Activated gamma-delta T cell (primary cell): ENCODE data around the gene PES1.
"Not testable (repeated sequence)": the region's sequence is repeated elsewhere in the genome, so short reads cannot be mapped to it uniquely, and the experiment has no call there.

Source experiments
- DNase-seq: peaks from one replicate; lab custom pipeline; 2025; lab: John Stamatoyannopoulos, UW

The PES1 gene

DNA sequence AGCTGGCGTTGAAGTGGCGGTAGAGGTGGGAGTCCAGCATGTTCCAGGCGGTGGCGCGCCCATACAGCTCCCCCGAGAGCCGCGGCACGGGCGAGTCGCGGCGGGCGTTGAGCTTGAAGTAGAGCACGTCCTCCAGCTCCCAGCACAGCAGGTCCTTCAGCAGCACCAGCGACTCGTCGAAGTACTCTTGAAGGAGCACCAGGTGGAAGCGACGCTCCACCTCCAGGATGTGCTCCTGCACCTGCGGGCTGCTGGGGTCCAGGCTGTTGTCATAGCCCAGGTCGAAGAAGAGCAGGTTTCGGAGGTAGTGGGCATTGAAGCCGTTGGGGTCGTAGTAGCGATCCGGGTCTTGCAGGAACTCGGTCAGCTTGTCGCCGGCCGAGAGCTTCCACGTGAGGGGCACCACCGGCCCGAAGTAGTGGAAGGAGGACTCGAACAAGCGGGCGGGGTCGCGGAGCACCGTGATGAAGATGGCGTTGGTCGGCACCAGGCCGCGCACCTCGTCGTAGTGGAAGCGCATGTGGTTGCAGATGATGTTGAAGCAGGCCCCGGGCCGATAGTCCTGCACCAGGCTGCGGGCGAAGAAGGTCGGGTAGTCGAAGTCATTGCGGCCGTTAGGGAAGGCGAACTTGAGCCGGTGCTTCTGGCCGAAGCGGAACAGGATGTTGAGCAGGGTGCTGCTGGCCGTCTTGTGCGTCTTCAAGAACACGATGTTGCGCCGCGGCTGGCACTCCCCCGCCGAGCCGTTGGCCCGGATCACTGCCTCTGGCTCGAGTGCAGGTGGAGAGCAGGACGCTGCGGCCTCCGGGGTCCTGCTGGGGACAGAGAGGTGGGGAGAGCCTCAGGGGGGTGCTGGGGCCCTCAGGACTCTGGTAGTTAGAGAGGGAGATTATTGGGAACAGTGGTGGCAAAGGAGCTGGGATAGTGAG, 36.2 kb downstream of the PES1 start:
- no peak for DNase-seq

DNA sequence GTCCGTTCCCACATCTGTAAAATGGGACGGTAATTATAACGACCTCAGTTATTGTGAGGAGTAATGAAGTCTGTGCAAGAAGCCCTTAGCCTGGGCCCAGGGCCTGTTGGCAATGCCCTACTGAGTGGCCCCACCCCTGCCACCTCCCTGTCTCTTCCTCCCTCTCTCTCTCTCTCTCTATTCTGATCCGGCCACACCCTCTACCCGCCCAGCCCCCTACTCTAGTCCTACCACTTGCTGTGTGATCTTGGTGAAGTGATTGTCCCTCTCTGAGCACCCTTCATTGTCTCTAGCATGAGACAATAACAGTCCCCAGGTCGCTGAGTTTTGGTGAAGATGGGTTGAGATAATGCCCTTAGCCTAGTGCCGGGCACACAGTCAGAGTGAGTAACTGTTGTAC, 37.7 kb downstream of the PES1 start:
- no peak for DNase-seq

DNA sequence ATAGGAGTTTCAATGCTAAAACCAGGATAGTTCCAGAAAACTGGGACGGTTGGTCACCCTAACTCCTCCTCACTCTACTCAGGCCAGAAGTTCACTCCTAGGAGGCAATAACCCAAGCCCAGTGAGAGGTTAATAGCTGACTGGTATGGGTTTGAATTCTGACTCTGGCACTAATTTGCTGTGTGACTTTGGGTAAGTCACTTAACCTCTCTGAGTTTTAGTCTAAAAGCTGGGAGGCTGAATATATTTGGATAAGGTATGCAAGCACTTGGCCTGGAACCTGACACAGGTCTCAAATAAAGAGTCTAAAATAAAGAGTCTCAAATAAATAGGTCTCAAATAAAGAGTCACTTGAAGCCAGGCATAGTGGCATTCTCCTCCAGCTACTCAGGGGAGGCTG, 39.0 kb downstream of the PES1 start:
- no peak for DNase-seq

DNA sequence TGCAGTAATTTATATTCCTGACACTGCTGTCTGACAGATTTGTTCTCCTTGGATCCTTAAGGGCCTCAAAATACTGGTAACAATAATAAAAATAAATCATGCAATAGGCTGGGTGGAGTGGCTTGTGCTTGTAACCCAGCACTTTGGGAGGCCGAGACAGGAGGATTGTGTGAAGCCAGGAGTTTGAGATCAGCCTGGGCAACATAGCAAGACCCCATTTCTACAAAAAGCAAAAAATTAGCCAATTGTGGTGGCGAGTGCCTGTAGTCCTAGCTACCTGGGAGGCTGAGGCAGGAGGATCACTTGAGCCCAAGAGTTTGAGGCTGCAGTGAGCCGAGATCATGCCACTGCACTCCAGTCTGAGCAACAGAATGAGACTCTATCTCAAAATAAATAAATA, 39.9 kb downstream of the PES1 start:
- not testable (repeated sequence) for DNase-seq

DNA sequence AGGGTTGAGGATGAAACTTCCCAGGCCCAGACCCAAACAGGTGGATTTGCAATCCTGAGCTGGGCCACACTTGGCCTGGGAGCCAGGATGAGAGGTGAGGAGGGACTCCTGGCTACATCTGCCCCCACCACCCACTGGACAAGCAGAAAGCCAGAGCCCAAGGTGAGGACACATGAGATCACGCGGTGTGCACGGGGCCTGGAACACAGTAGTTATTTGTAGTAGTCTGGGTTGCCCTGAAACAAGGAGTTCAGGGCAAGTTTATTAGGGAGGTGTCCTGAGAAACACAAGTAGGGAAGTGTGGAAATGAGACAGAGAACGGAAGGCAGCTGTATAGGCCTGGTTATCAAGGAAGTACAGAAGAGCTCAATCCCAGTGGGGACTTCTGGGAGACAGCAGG, 44.5 kb downstream of the PES1 start:
- no peak for DNase-seq

DNA sequence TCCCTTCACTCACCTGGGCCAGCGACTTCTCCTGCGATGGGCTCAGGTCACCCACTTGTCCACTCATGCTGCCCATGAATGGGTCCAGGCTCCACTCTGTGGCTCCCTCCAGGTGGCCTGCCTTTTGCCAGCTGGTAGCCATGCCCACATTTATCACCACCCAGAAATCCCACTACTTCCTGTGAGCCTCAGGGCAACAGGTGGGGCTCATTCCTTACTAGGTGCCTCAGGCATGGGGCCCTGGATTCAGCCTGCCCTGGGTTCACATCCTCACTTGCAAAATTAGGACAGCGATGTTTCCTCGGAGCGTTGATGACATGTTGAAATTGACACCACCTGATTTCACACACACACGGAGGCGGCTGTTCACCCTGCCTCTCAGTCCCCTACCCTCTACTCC, 45.1 kb downstream of the PES1 start, which contains the start of gene SEC14L6:
Gene SEC14L6, minus strand, starts transcription at position 126 of the 400 bp plus-strand sequence. Its CDS starts 59 bp downstream, at position 67.
- DNase-seq, result no peak

DNA sequence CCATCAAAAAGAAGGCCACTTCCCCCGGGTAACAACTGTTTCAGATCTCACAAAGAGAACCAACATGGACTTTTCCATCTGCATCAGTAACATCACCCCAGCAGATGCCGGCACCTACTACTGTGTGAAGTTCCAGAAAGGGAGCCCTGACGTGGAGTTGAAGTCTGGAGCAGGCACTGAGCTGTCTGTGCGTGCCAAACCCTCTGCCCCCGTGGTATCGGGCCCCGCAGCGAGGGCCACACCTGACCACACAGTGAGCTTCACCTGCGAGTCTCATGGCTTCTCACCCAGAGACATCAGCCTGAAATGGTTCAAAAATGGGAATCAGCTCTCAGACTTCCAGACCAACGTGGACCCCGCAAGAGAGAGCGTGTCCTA, 48.9 kb downstream of the PES1 start:
- no peak for DNase-seq

DNA sequence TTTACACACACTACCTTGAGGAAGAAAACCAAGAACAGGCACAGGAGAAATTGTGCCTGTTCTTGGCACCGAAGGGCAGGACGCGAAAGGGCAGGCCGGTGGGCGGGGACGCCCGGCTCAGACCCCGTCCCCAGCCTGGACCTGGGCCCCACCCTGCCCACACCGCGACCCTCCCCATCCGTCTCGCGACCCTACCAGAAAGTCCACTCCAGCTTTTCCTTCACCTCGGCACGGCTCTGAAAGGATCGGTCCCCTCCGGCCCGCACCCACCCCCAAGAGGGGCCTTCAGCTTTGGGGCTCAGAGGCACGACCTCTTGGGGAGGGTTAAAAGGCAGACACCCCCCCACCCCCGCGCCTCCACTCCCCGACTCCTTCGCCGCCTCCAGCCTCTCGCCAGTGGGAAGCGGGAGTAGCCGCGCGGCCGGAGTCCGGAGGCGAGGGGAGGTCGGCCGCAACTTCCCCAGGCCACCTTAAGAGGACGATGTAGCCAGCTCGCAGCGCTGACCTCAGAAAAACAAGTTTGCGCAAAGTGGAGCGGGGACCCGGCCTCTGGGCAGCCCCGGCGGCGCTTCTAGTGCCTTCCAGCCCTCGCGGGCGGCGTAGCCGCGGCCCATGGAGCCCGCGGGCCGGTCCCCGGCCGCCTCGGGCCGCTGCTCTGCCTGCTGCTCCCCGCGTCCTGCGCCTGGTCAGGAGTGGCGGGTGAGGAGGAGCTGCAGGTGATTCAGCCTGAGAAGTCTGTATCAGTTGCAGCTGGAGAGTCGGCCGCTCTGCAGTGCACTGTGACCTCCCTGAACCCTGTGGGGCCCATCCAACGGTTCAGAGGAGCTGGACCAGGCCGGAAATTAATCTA, 49.5 kb downstream of the PES1 start:
- DNase-seq, result no peak

DNA sequence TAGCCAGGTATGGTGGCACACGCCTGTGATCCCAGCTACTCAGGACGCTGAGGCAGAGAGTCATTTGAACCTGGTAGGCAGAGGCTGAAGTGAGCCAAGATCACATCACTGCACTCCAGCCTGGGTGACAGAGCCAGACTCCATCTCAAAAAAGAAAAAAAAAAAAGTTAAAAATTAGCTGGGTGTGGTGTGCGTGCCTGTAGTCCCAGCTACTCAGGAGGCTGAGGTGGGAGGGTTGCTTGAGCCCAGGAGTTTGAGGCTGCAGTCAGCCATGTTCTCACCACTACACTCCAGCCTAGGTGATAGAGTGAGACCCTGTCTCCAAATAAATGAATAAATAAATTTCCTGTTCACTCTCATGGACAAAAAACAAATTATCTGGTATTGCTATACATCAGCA, 50.2 kb downstream of the PES1 start:
- not testable (repeated sequence) for DNase-seq

DNA sequence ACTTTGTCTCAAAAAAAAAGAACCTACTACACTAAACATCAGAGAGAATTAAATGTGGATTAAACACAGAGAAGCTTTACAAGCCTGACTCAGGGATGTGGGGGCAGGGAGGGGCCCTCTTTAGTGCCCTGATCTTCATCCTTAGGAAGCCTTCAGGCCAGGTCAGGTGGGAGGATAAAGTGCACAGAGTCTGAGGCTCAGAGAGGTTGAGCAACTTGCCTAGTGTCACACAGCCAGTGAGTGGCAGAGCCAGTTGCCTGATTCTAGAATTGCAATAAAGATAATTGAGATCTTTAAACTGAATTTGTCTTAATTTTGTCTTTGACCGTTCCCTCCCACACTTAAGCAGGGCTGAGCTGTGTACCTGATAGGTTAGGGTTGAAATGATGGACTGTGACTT, 52.3 kb downstream of the PES1 start:
- no peak for DNase-seq

DNA sequence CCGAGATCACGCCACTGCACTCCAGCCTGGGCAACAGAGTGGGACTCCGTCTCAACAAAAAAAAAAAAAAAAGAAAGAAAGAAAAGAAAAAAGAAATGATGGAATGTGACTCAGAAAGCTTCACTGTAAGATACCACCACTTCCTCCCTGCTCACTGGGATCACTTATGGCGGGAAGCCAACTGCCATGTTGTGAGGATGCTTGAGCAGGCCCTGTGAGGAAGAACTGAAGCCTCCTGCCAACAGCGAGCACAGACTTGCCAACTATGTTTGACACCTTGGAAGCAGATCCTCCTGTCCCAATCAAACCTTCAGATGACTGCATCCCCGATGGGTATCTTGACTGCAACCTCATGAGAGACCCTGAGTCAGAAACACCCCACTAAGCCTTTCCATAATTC, 53.4 kb downstream of the PES1 start:
- no peak for DNase-seq

DNA sequence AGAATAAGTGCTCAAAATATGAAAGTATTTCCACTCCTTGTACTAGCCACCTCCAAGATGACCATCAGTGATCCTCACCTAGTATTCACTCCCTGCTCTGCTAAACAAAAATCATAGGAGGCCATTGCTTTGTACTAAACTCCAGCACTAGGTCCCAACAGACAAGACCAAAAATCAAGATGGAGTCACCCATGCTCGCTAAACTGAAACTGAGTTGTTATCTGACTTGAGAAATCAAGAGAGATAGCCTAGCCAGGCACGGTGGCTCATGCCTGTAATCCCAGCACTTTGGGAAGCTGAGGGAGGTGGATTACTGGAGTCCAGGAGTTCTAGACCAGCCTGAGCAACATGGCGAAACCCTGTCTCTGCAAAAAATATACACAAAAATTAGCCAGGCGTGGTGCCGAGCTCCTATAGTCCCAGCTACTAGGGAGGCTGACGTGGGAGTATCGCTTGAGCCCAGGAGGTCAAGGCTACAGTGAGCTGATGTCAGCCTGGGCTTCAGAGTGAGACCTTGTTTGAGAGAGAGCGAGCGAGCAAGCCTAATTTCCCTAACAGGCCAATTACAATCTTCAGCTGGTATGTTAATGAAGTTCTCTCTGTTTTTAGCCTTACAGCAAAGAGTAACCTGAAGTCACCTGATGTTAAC, 54.5 kb downstream of the PES1 start:
- DNase-seq, result no peak

DNA sequence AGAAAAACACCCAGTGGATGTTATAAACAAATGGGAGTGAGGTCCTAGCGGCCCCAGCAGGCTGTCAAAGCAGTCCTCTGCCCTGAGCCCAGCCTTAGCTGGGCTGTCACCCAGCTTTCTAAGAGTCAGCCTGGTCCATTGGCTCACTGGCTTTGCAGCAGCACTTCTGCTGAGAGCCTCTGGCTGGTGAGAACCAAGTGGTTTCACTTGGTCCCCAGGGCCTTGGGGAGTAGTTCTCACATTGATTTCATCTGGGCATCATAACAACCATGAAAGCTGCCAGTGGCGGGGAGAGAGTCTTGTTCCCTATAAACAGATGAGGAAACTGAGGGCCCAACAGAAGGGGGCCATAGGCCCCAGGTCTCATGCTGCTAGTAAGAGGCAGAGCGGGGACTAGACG, 56.5 kb downstream of the PES1 start:
- no peak for DNase-seq

DNA sequence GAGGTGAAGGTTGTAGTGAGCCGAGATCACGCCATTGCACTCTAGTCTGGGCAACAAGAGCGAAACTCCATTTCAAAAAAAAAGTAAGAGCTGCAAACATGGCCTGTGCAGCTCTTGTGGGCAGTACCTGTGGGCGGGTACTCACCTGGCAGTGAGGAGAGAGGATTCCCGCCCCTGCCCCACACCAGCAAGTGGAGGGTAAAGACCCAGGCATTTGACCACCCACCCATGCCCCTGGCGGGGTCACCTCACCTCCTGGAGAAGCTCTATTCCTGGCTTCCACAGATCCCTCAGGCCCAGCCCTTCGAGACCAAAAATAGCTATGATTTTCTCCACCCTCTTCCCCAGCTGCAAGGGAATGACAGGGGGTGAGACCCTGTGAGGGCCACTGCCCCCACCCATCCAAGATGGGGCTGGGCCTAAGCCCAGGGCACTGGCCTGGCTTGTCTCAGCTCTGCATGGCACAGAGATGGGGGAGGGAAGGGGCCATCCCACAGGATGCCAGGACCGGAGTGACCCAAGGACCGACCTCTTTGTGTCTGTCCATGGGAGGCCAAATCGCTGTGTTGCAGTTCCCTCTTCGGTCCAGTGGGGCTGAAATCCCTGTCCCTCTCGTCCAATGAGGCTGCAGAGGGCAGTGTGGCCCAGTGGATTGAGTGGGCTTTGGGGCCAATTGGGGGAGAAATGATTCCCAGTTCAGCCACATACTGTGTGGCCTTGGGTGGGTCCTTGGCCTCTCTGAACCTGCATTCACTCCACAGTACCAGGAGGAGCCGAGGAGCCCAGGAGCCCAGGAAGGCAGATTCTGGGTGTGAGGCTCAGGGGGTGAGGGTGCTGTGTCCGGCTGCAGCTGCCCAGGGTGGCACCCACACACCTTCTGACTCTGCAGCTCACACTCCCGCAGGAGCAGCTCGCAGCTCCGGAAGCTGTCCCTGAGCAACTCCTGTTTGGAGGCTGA, 59.8 kb downstream of the PES1 start:
- DNase-seq, result no peak

DNA sequence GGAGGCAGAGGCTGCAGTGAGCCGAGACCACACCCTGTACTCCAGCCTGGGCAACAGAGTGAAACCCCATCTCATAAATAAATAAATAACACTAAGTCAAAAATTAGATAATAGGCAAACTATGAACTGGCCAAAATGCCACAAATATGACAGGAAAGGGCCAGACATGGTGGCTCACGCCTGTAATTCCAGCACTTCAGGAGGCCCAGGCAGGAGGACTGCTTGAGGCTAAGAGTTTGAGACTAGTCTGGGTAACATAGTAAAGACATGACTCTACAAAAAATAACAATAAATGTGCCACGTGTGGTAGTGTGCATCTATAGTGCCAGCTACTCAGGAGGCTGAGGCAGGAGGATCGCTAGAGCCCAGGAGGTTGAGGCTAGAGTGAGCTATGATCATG, 65.1 kb downstream of the PES1 start:
- DNase-seq, result no peak
